AG04450 (cell line): ENCODE measurements around the gene CKMT1B. TPM values are rescaled to one million over a fixed set of nuclear protein-coding genes. Genes with fewer than 3 reads are reported as not detected.
"Not testable (repeated sequence)": the region's sequence is repeated elsewhere in the genome, so short reads cannot be mapped to it uniquely, and the experiment has no call there.

Source experiments
- CTCF ChIA-PET: fragments of 300-600, 350-600 bp; formaldehyde crosslinking; extraction: SDS; loops from one replicate; lab custom pipeline; 2022; ENCODE audit warnings: antibody characterized with exemption, inconsistent platforms; lab: Charles Lee
- POLR2A ChIA-PET: fragments of 350-600 bp; formaldehyde crosslinking; extraction: SDS; loops from one replicate; lab custom pipeline; 2021; ENCODE audit warnings: antibody characterized with exemption, inconsistent platforms; lab: Yijun Ruan, JAX
- DNase-seq: peaks from one replicate; pipeline ENCODE4 v3.0.0-alpha.2; 2011; ENCODE audit warnings: low read depth, low spot score
- H3K27ac ChIP-seq: one replicate; pipeline ENCODE4 v1.5.1; 2012; ENCODE audit warnings: low read depth, low read length, control low read depth
- H3K27me3 ChIP-seq: one replicate; pipeline ENCODE4 v1.6.0; 2012; ENCODE audit warnings: low read length; ENCODE audit not compliant: control insufficient read depth, insufficient read depth
- H3K4me3 ChIP-seq: 2 replicates; pipeline ENCODE4 v1.5.1; 2011; ENCODE audit warnings: mild to moderate bottlenecking, low read depth, low read length, control low read depth
- H3K9me3 ChIP-seq: 2 replicates; pipeline ENCODE4 v1.5.1; 2012; ENCODE audit warnings: low read length; ENCODE audit not compliant: control insufficient read depth, insufficient read depth
- polyA plus RNA-seq: library from polyadenylated mRNA; depleted of rRNA; stranded (reverse); fragments of >200 nt; gene quantifications from 2 replicates; pipeline ENCODE4 v1.2.3, GENCODE V29; 2011; rRNA removed
- small RNA-seq: library from RNA; depleted of rRNA; stranded (forward); fragments of <200 nt; gene quantifications from one replicate; pipeline ENCODE3, GENCODE V24; 2012; ENCODE audit warnings: low read depth; ENCODE audit not compliant: insufficient read length
- TF ChIP-seq, protein P1 (sequence below): IDR thresholded peaks from 2 replicates; pipeline ENCODE4 v1.5.1; 2011; ENCODE audit warnings: low read depth, low read length, control low read depth, inconsistent platforms

CKMT1B gene
- polyA plus RNA-seq, 1 experiment = 0.11 TPM

GRCh38 chr15:43602233-43602632, 8.4 kb downstream of the CKMT1B start:
- H3K27me3 ChIP-seq, H3K4me3 ChIP-seq, H3K9me3 ChIP-seq, H3K27ac ChIP-seq, DNase-seq, POLR2A ChIA-PET, CTCF ChIA-PET: not testable (repeated sequence)

- POLR2A ChIA-PET, H3K4me3 ChIP-seq, H3K27ac ChIP-seq, DNase-seq, CTCF ChIA-PET, H3K9me3 ChIP-seq, H3K27me3 ChIP-seq: not testable (repeated sequence)
These were observed 23.9 kb downstream of the CKMT1B start for GRCh38 chr15:43617750-43618149.

GRCh38 chr15:43618700-43619099, 24.9 kb downstream of the CKMT1B start, which contains the start of gene STRC:
TSS of gene STRC (minus strand) at chr15:43618800. CDS start at chr15:43618722, 78 bp downstream.
- H3K4me3 ChIP-seq, H3K27ac ChIP-seq, H3K27me3 ChIP-seq, DNase-seq, H3K9me3 ChIP-seq, POLR2A ChIA-PET, CTCF ChIA-PET: not testable (repeated sequence)

- DNase-seq, H3K9me3 ChIP-seq, H3K4me3 ChIP-seq, CTCF ChIA-PET, H3K27me3 ChIP-seq, H3K27ac ChIP-seq, POLR2A ChIA-PET: not testable (repeated sequence)
These were observed 28.4 kb downstream of the CKMT1B start for GRCh38 chr15:43622068-43622799.

- TF ChIP-seq, protein P1, sequence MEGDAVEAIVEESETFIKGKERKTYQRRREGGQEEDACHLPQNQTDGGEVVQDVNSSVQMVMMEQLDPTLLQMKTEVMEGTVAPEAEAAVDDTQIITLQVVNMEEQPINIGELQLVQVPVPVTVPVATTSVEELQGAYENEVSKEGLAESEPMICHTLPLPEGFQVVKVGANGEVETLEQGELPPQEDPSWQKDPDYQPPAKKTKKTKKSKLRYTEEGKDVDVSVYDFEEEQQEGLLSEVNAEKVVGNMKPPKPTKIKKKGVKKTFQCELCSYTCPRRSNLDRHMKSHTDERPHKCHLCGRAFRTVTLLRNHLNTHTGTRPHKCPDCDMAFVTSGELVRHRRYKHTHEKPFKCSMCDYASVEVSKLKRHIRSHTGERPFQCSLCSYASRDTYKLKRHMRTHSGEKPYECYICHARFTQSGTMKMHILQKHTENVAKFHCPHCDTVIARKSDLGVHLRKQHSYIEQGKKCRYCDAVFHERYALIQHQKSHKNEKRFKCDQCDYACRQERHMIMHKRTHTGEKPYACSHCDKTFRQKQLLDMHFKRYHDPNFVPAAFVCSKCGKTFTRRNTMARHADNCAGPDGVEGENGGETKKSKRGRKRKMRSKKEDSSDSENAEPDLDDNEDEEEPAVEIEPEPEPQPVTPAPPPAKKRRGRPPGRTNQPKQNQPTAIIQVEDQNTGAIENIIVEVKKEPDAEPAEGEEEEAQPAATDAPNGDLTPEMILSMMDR = no peak
- Histone ChIP-seq H3K27me3 (no peaks in the 10 kb centered on the region), H3K4me3 (no peak overlapping the region), H3K27ac (no peak overlapping the region), H3K9me3 (no peaks in the 10 kb centered on the region)
- no peak for DNase-seq
- ChIA-PET CTCF (no interaction called here), POLR2A (no interaction called here)
These were observed 31.3 kb downstream of the CKMT1B start for GRCh38 chr15:43625106-43625505.

GRCh38 chr15:43626937-43627336, 33.1 kb downstream of the CKMT1B start:
- CTCF ChIA-PET, DNase-seq, POLR2A ChIA-PET, H3K4me3 ChIP-seq, H3K27ac ChIP-seq, H3K9me3 ChIP-seq, H3K27me3 ChIP-seq: not testable (repeated sequence)

- H3K27ac ChIP-seq, H3K27me3 ChIP-seq, POLR2A ChIA-PET, DNase-seq, H3K9me3 ChIP-seq, H3K4me3 ChIP-seq: not testable (repeated sequence)
- CTCF ChIA-PET = interaction anchor here (0.6 kb wide), 1 partner anchor 838 kb away, joined by 3 read pairs; no protein-coding TSS in a partner anchor
These were observed 44.8 kb downstream of the CKMT1B start for GRCh38 chr15:43638464-43639204.

Small RNA genes lying within 50 kb of the gene (small RNA-seq; reads per million reads assigned to genes)
- not detected for gene PDIA3P2
- not detected for gene RNU6-554P
- not detected for gene RNU6-610P

Other genes starting within 250 kb of the CKMT1B start
- 8.8 and 9.6 TPM in 2 replicates for gene ZSCAN29, start 223.0 kb upstream of the CKMT1B start, polyA plus RNA-seq
- 12.3 and 14.0 TPM in 2 replicates for gene TUBGCP4, start 222.9 kb upstream of the CKMT1B start, polyA plus RNA-seq
- gene TP53BP1, start 100.9 kb upstream of the CKMT1B start, polyA plus RNA-seq = 76.6 and 85.6 TPM in 2 replicates
- 48.5 and 52.9 TPM in 2 replicates for gene MAP1A, start 76.4 kb upstream of the CKMT1B start, polyA plus RNA-seq
- gene PPIP5K1, start 3.8 kb upstream of the CKMT1B start, polyA plus RNA-seq = 19.3 and 20.6 TPM in 2 replicates
- gene STRC, start 24.8 kb downstream of the CKMT1B start, polyA plus RNA-seq = not detected in 2 replicates
- gene CATSPER2, start 54.8 kb downstream of the CKMT1B start, polyA plus RNA-seq = 0.87 and 0.96 TPM in 2 replicates
- not detected in 2 replicates for gene CKMT1A, start 99.8 kb downstream of the CKMT1B start, polyA plus RNA-seq
- gene PDIA3, start 152.4 kb downstream of the CKMT1B start, polyA plus RNA-seq = 308 and 326 TPM in 2 replicates
- gene ELL3, start 182.9 kb downstream of the CKMT1B start, polyA plus RNA-seq = 2.3 and 2.4 TPM in 2 replicates
- gene SERF2, start 198.3 kb downstream of the CKMT1B start, polyA plus RNA-seq = 608 and 874 TPM in 2 replicates
- 0.05 TPM in 1 of 2 replicates, not detected in the other for gene SERINC4, start 206.2 kb downstream of the CKMT1B start, polyA plus RNA-seq
- 6.4 and 10.7 TPM in 2 replicates for gene HYPK, start 206.6 kb downstream of the CKMT1B start, polyA plus RNA-seq
- gene MFAP1, start 230.7 kb downstream of the CKMT1B start, polyA plus RNA-seq = 46.5 and 61.9 TPM in 2 replicates
- 4.6 and 6.7 TPM in 2 replicates for gene WDR76, start 233.0 kb downstream of the CKMT1B start, polyA plus RNA-seq